Activated CD4-positive, alpha-beta T cell treated with anti-CD3 and anti-CD28 coated beads for 36 hours (primary cell): ENCODE data around the gene AMBRA1. TPM values are rescaled to one million over a fixed set of nuclear protein-coding genes. Genes with fewer than 3 reads are reported as not detected.

Experiments
- ATAC-seq: fragments of 200-7000 bp; cut with Tn5 transposase; one replicate; pipeline ENCODE4 v1.10.0; 2021; ENCODE audit warnings: mild to moderate bottlenecking, moderate library complexity
- CTCF ChIA-PET: fragments of 350-600 bp; sonication (Branson Sonifier 250); formaldehyde crosslinking; loops from one replicate; lab custom pipeline; 2021; ENCODE audit warnings: antibody characterized with exemption; lab: Charles Lee
- POLR2A ChIA-PET: fragments of 350-600 bp; sonication (Branson Sonifier 250); formaldehyde crosslinking; loops from one replicate; lab custom pipeline; 2021; ENCODE audit warnings: antibody characterized with exemption, inconsistent platforms; lab: Charles Lee
- DNase-seq: peaks from one replicate; pipeline ENCODE4 v3.0.0-alpha.2; 2020
- H3K27ac Mint-ChIP-seq: one replicate; pipeline ENCODE4 v1.8.0; 2021; ENCODE audit warnings: mixed read lengths
- H3K27me3 Mint-ChIP-seq: one replicate; pipeline ENCODE4 v1.8.0; 2021; ENCODE audit warnings: mixed read lengths
- H3K36me3 Mint-ChIP-seq: one replicate; pipeline ENCODE4 v1.8.0; 2021; ENCODE audit warnings: low read depth, mixed read lengths
- H3K4me1 Mint-ChIP-seq: one replicate; pipeline ENCODE4 v1.8.0; 2021; ENCODE audit warnings: mixed read lengths
- H3K4me3 Mint-ChIP-seq: one replicate; pipeline ENCODE4 v1.8.0; 2021; ENCODE audit warnings: mild to moderate bottlenecking, moderate library complexity, mixed read lengths
- H3K9me3 Mint-ChIP-seq: one replicate; pipeline ENCODE4 v1.8.0; 2021; ENCODE audit warnings: low read depth, mixed read lengths
- intact Hi-C, 2 experiments: fragments of 100-400 bp; cut with DNase I in 1 of 2; cut with micrococcal nuclease in 1 of 2; formaldehyde crosslinking; loops; one replicate each; pipeline versions ENCODE4 v1.14.2 to v1.15.1; 2022 to 2024; cut with DNase I, micrococcal nuclease
- total RNA-seq, 2 experiments: library from RNA; stranded (reverse); gene quantifications; one replicate each; pipeline ENCODE4 v1.2.3, GENCODE V29; 2021

The AMBRA1 gene
- total RNA-seq, 2 experiments from 2014 or later: 24.8 to 26.4 TPM

- intact Hi-C loops: loop anchor here in 1 of 2 experiments (5.0 kb wide), 1 partner anchor 38 kb away; the partner anchor contains the start of gene AMBRA1
- Mint-ChIP-seq H3K4me1 (peaks cover 43% of the 10 kb centered on the region), H3K9me3 (no peaks in the 10 kb centered on the region), H3K36me3 (peaks cover 2% of the 10 kb centered on the region), H3K27me3 (no peaks in the 10 kb centered on the region), H3K27ac (peak overlapping the region; percentile 59), H3K4me3 (no peak overlapping the region)
- ChIA-PET CTCF (interaction anchor here (0.7 to 1.8 kb wide), 7 partner anchors 12 to 157 kb away, joined by 3 to 5 read pairs (median 4); no protein-coding TSS in a partner anchor), POLR2A (no interaction called here)
- DNase-seq (no peak), ATAC-seq (no peak)
These were observed 39.3 kb downstream of the AMBRA1 start for GRCh38 chr11:46554213-46555147.

DNA sequence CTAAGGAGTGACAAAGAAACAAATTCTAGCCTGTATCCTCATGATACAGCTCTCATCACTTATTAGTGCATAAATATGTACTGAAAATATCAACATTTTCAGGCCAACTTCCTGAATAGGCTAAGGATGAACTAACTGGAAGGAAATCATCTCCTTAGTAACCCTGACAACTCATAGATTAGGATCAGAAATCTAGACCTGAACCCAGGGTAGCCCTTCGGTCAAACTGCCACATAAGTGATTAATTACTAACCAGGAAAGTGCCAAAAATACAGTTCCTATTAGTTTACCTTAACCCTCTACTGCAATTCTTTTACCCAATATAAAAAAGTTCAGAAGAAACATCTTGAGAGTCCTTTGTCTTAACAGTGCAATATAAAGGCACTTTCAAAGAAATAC lies 40.0 kb downstream of the AMBRA1 start:
- ATAC-seq: no peak
- H3K27me3 Mint-ChIP-seq: no peaks in the 10 kb centered on the region
- peaks cover 2% of the 10 kb centered on the region for H3K36me3 Mint-ChIP-seq
- intact Hi-C loops: no loop called here
- DNase-seq: no peak
- no peak overlapping the region for H3K27ac Mint-ChIP-seq
- H3K9me3 Mint-ChIP-seq: no peaks in the 10 kb centered on the region
- peaks cover 37% of the 10 kb centered on the region for H3K4me1 Mint-ChIP-seq
- ChIA-PET CTCF (interaction anchor here (0.7 to 1.6 kb wide), 4 partner anchors 16 to 158 kb away, joined by 3 to 4 read pairs (median 4); no protein-coding TSS in a partner anchor), POLR2A (no interaction called here)
- no peak overlapping the region for H3K4me3 Mint-ChIP-seq

GRCh38 chr11:46551261-46551660 lies 42.6 kb downstream of the AMBRA1 start:
- H3K9me3 Mint-ChIP-seq: no peaks in the 10 kb centered on the region
- peaks cover 9% of the 10 kb centered on the region for H3K36me3 Mint-ChIP-seq
- peaks cover 27% of the 10 kb centered on the region for H3K4me1 Mint-ChIP-seq
- no peak for DNase-seq
- intact Hi-C loops: no loop called here
- ChIA-PET POLR2A (no interaction called here), CTCF (interaction anchor here (0.7 kb wide), 1 partner anchor 22 kb away, joined by 3 read pairs; no protein-coding TSS in a partner anchor)
- no peaks in the 10 kb centered on the region for H3K27me3 Mint-ChIP-seq
- ATAC-seq: no peak
- no peak overlapping the region for H3K4me3 Mint-ChIP-seq
- no peak overlapping the region for H3K27ac Mint-ChIP-seq

DNA sequence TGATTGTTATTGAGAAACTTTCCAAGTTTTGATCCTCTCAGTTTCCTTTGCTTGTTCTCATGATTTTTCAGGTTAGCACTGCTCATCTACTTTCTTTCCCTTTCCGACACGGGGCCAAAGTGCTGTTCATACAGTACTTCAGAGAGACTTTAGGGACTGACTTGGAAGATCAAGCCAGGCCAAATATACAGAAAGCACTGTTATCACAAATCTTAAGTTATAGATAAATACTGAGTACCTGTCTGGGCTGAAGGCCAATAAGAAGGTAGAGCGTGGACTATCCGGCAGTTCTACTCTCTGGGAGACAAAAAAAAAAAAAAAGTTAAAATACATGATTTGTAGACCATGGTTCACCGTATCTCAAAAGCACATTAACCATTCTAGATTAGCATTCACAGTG lies 46.2 kb downstream of the AMBRA1 start:
- Mint-ChIP-seq H3K27me3 (no peaks in the 10 kb centered on the region), H3K4me1 (peaks cover 2% of the 10 kb centered on the region), H3K9me3 (no peaks in the 10 kb centered on the region), H3K36me3 (peaks cover 20% of the 10 kb centered on the region), H3K4me3 (no peak overlapping the region), H3K27ac (no peak overlapping the region)
- intact Hi-C loops: no loop called here
- ChIA-PET CTCF (interaction anchor here (0.5 to 1.4 kb wide), 5 partner anchors 8 to 343 kb away, joined by 3 to 13 read pairs (median 3); no protein-coding TSS in a partner anchor), POLR2A (no interaction called here)
- ATAC-seq (no peak), DNase-seq (no peak)

- no peak overlapping the region for H3K4me3 Mint-ChIP-seq
- CTCF ChIA-PET: interaction anchor here (0.5 to 2.5 kb wide), 6 partner anchors 11 to 335 kb away, joined by 3 to 8 read pairs (median 3); no protein-coding TSS in a partner anchor
- intact Hi-C loops: no loop called here
- H3K36me3 Mint-ChIP-seq: peaks cover 28% of the 10 kb centered on the region
- no peaks in the 10 kb centered on the region for H3K9me3 Mint-ChIP-seq
- ATAC-seq: no peak
- H3K4me1 Mint-ChIP-seq: no peaks in the 10 kb centered on the region
- POLR2A ChIA-PET: no interaction called here
- no peaks in the 10 kb centered on the region for H3K27me3 Mint-ChIP-seq
- no peak overlapping the region for H3K27ac Mint-ChIP-seq
- DNase-seq: no peak
These were observed 50.3 kb downstream of the AMBRA1 start for GRCh38 chr11:46543564-46543963.

DNA sequence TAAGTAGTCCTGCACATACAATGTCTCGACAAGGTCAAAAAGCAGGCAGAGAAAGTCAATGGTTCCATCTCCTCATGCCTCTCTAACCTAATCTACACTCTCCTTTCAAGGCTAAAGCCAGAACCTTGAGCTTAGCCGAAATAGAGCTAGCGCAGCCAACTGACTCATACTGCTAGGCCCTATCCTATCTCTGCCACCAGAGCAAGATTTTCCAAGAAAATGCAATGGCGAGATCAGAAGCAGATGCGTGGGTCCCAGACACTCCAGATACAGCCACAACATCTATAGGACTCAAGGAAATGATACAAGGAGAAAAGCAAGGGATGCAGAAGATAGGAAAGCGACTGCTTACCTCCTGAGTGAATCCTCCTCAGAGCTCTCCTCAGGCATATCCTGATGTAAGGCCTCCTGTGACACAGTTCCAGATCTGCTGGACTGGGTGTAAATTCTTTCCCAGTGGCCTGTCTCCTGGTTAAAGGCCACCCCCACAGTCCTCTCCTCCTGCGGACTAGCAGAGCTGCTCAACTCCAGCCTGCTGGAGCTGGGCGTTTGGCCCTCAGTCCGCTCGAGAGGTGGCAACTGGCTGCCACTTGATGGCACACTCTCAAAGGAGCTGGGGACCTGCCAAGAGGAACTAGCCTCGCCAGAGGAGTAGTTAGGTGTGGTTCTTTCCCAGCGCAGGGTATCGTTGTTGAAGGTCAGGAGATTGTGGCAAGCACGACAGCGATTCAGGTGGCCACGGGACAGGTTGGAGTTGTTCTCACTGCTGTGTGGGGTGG lies 52.0 kb downstream of the AMBRA1 start:
- ATAC-seq: no peak
- Mint-ChIP-seq H3K4me1 (peaks cover 7% of the 10 kb centered on the region), H3K27me3 (no peaks in the 10 kb centered on the region), H3K36me3 (peaks cover 24% of the 10 kb centered on the region), H3K27ac (no peak overlapping the region), H3K9me3 (no peaks in the 10 kb centered on the region), H3K4me3 (no peak overlapping the region)
- DNase-seq: no peak
- intact Hi-C loops: no loop called here
- POLR2A ChIA-PET: no interaction called here
- CTCF ChIA-PET: interaction anchor here (0.8 to 1.9 kb wide), 5 partner anchors 13 to 190 kb away, joined by 3 to 6 read pairs (median 3); no protein-coding TSS in a partner anchor

- DNase-seq (no peak), ATAC-seq (no peak)
- Mint-ChIP-seq H3K4me3 (no peak overlapping the region), H3K36me3 (peaks cover 21% of the 10 kb centered on the region), H3K27me3 (no peaks in the 10 kb centered on the region), H3K9me3 (no peaks in the 10 kb centered on the region), H3K4me1 (peaks cover 7% of the 10 kb centered on the region), H3K27ac (no peak overlapping the region)
- intact Hi-C loops: no loop called here
- POLR2A ChIA-PET: no interaction called here
- CTCF ChIA-PET: interaction anchor here (0.6 to 1.9 kb wide), 3 partner anchors 50 to 130 kb away, joined by 3 to 6 read pairs (median 3); partner anchors contain the start of gene AMBRA1
These were observed 53.0 kb downstream of the AMBRA1 start for GRCh38 chr11:46540807-46541206.

- DNase-seq: peak; percentile 79
- POLR2A ChIA-PET: no interaction called here
- intact Hi-C loops: loop anchor here (1.0 to 5.0 kb wide), 5 partner anchors 47 to 300 kb away; no protein-coding TSS in a partner anchor
- peak; percentile 99 for ATAC-seq
- H3K4me3 Mint-ChIP-seq: no peak overlapping the region
- CTCF ChIA-PET: interaction anchor here (0.6 to 2.6 kb wide), 13 partner anchors 9 to 309 kb away, joined by 3 to 13 read pairs (median 4); no protein-coding TSS in a partner anchor
- H3K27ac Mint-ChIP-seq: peak overlapping the region; percentile 24
- peaks cover 9% of the 10 kb centered on the region for H3K36me3 Mint-ChIP-seq
- peaks cover 18% of the 10 kb centered on the region for H3K4me1 Mint-ChIP-seq
- H3K27me3 Mint-ChIP-seq: no peaks in the 10 kb centered on the region
- H3K9me3 Mint-ChIP-seq: no peaks in the 10 kb centered on the region
These were observed 56.1 kb downstream of the AMBRA1 start for GRCh38 chr11:46537537-46538295.

DNA sequence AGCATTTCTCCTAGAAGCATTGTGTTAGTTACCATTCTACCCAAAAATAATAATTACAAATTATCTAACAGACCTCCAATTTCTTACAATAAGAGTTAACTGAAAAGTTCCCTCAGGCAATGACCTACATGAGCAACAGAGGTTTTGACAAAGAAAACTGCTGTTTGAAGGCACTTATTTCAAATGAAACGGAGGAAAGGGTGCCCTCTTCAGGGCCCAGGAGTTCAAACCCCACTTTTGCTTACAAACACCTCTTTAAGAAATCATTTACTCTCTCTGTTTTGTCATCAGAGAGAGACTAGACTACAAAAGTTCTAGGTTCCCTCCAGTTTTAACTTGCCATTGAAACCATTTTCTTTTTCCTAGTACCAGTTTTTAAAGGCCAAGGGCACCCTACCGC lies 56.7 kb downstream of the AMBRA1 start:
- Mint-ChIP-seq H3K27ac (no peak overlapping the region), H3K9me3 (no peaks in the 10 kb centered on the region), H3K4me1 (peaks cover 18% of the 10 kb centered on the region), H3K27me3 (no peaks in the 10 kb centered on the region), H3K4me3 (no peak overlapping the region), H3K36me3 (peaks cover 8% of the 10 kb centered on the region)
- CTCF ChIA-PET: interaction anchor here (1.1 to 2.9 kb wide), 6 partner anchors 11 to 145 kb away, joined by 3 to 13 read pairs (median 6); partner anchors contain the start of gene CHRM4
- POLR2A ChIA-PET: interaction anchor here (0.6 kb wide), 1 partner anchor 13 kb away, joined by 4 read pairs; no protein-coding TSS in a partner anchor
- DNase-seq: no peak
- intact Hi-C loops: loop anchor here (2.0 to 5.0 kb wide), 3 partner anchors 46 to 300 kb away; no protein-coding TSS in a partner anchor
- ATAC-seq: peak; percentile 18

- Mint-ChIP-seq H3K4me3 (no peak overlapping the region), H3K27ac (no peak overlapping the region), H3K4me1 (peaks cover 20% of the 10 kb centered on the region), H3K9me3 (no peaks in the 10 kb centered on the region), H3K36me3 (peaks cover 2% of the 10 kb centered on the region), H3K27me3 (no peaks in the 10 kb centered on the region)
- POLR2A ChIA-PET: no interaction called here
- intact Hi-C loops: loop anchor here (2.0 to 5.0 kb wide), 3 partner anchors 45 to 298 kb away; no protein-coding TSS in a partner anchor
- CTCF ChIA-PET: interaction anchor here (0.6 to 2.9 kb wide), 7 partner anchors 20 to 622 kb away, joined by 3 to 13 read pairs (median 3); partner anchors contain the start of gene CHRM4
- DNase-seq (no peak), ATAC-seq (no peak)
These were observed 58.1 kb downstream of the AMBRA1 start for GRCh38 chr11:46535688-46536087.
